GM19328 (cell line): ENCODE measurements around the gene IKBIP.
"Not testable (repeated sequence)": the region's sequence is repeated elsewhere in the genome, so short reads cannot be mapped to it uniquely, and the experiment has no call there.

Experiments
- ATAC-seq: cut with Tn5 transposase; IDR thresholded peaks from one replicate; pipeline ENCODE4 v1.9.1; 2021; ENCODE audit warnings: mild to moderate bottlenecking, moderate library complexity; ENCODE audit not compliant: unreplicated experiment

IKBIP gene

GRCh38 chr12:98644712-98645571 is at the start of gene IKBIP, which contains the start of gene APAF1:
IKBIP (minus strand) TSS chr12:98644788; CDS start chr12:98644701, 87 bp downstream.
APAF1 (plus strand) TSS chr12:98645290; CDS start chr12:98648360, 3,070 bp downstream.
- peak; percentile 82 for ATAC-seq

GRCh38 chr12:98691351-98691750 is 46.8 kb upstream of the IKBIP start:
- no peak for ATAC-seq

DNA sequence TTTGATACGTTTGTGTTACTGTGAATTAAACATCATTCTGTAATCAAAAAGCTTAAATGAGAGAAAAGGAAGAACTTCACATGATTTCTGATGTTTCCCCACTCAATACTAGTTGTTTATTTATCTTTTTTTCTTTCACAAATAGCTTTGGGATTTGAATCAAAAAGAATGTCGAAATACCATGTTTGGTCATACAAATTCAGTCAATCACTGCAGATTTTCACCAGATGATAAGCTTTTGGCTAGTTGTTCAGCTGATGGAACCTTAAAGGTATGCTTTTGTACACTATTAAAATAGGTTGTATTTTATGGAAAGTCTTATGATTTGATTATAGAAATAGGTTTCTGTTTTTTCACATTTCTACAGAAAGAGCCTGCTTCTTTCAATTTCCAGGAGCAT is 42.0 kb upstream of the IKBIP start:
- ATAC-seq = no peak

DNA sequence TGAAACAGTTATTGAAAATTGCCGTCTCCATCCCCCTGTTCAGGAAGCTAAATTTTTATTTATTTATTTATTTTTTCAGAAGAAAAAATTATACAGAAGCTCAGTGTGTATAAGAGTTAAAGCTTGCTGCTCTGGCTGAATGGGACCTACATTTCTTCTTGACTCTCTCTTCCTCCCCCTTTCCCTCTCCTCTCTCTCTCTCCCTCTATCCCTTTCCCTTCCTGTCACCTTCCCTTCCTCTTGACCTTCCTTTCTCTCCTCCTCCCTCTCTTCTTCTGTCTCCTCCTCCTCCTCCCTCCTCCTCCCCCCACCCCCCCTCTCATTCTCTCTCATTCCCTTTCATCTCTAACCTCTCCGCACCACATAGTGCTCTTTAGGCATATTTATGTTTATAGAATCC is 39.6 kb upstream of the IKBIP start:
- no peak for ATAC-seq

GRCh38 chr12:98679611-98680005 is 35.0 kb upstream of the IKBIP start:
- ATAC-seq = no peak

GRCh38 chr12:98678946-98679610 is 34.5 kb upstream of the IKBIP start:
- ATAC-seq = no peak

- no peak for ATAC-seq
These were observed 33.8 kb upstream of the IKBIP start for GRCh38 chr12:98678236-98678945.

DNA sequence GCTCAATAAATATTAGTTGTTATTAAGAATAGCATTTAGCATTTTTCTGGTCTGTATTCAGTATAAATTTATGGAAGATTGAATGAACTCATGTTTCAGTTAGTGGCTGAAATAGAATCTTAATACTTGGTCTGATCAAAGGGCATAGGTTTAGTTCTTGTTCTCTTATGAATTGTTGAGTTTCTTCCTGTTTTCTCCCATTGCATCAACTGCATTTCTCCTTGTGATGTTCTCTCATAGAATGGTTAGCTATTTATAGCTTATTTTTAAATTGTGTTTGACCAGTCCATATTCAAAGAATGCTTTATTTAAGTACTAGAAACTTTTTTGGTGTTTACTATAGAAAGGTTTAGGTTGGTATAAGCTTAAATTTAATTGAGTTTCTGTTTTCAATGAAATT is 30.3 kb upstream of the IKBIP start:
- ATAC-seq = no peak

- ATAC-seq = no peak
These were observed 26.9 kb upstream of the IKBIP start for GRCh38 chr12:98671459-98671858.

GRCh38 chr12:98669751-98670150 is 25.2 kb upstream of the IKBIP start:
- no peak for ATAC-seq

DNA sequence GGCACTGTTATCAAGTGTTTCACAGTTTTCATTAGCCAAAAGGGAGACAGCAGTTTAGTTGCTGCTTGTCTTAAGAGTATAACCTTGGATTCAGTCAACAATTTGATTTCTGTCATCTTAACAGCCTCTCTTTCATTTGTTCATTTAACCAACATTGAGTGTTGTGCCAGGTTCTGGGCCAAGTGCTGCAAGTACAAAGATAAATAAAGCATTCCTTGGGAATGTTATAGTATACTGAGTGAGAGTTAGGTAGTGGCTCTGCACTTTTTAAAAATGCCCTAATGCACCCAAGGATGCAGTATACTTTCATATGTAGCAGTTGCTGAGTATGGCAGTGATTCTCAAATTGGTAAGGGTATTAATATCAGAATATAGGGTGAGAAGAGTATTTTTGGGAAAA is 15.9 kb upstream of the IKBIP start:
- no peak for ATAC-seq

GRCh38 chr12:98656289-98657101 is 11.9 kb upstream of the IKBIP start:
- ATAC-seq = no peak

DNA sequence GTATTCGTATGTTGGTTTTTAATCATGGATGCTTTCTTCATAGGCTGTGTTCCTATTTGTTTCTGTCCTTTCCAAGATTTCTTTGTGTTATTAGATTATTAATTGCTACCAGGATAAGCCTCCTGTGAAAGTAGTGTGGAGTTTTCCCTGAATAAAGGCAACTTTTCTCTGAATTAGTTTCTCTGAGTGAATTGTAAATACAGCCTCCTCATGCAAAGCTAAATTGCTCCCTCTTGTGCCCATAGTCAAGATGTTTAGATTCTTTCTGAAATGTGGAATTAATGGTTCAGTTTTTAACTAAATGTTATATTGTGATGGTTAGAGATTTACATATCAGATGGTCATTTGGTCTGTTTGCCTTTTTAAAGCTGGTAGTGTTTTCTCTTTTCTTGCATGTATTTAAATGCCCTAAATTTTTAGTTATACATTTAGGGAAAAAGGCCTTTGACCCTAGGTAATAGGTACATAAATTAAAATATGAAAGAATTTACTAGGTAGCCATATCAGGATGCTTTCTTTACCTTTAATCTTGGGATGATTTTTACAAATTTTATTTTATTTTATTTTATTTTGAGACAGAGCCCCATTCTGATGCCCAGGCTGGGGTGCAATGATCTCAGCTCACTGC is 9.4 kb upstream of the IKBIP start:
- no peak for ATAC-seq

DNA sequence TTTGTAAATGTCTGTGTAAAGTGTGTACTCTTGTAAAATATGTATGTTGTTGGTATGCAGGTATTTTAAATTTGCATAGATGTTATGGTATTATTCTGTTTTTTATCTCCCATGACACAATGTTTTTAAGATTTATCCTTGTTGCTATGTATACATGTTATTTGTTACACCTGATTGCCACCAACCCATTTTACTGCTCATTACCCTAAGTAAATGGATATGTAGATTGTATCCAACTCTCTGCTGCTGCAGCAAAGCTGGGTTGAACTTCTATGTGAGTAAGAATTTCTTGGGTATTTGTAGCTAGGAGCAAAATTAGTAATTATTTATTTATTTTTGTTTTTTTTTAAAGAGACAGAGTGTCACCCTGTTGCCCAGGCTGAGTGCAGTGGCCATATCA is 6.7 kb upstream of the IKBIP start:
- no peak for ATAC-seq

DNA sequence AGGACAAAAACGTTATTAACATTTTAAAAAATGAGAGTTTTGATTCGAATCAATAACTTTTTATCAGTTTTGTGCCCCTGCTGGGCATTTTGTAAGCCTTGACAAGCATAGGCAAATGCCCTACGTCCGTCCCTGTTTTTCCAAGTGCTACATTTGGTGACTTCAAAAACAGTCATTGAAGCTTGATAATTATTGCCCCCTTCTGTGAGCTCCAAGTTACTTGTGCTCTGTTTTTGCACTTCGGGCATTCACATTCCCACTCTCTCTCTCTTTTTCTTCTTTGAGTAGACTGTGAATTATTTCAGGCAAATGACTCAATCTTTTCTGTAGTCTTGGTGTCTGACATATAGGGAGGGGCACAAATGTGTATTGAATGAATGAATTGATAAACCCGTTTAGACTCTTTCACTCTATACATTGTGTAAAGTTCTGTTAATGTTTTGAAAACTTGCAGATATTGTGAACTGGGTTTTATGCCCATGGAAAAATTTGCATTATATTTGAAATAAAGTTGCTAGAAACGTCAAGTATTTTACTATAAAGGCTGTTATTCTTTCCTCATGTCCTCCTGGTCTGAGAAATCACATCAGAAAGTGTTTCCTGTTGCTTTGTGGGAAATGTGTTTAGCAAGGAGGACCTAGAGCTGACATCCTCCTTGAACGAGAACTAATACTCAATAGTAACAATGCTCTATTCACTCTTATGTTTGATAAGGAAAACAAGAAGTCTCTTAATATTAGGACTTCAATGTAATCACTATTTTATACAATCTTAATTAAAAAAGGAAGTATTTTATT is 1.9 kb upstream of the IKBIP start:
- no peak for ATAC-seq

DNA sequence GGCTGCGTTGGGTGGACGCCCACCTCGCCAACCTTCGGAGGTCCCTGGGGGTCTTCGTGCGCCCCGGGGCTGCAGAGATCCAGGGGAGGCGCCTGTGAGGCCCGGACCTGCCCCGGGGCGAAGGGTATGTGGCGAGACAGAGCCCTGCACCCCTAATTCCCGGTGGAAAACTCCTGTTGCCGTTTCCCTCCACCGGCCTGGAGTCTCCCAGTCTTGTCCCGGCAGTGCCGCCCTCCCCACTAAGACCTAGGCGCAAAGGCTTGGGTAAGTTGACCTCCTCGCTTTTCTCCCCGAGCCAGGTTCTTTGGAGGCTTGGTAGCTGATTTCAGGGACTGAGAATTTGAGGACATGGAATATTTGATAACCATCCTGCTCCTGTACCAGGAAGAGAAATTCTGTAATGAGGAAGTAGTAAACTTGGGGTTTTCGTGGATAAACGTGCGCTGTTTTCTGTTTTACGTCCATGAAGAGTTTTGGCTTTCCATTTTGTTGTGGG is 1.0 kb upstream of the IKBIP start:
- peak; percentile 0 for ATAC-seq

DNA sequence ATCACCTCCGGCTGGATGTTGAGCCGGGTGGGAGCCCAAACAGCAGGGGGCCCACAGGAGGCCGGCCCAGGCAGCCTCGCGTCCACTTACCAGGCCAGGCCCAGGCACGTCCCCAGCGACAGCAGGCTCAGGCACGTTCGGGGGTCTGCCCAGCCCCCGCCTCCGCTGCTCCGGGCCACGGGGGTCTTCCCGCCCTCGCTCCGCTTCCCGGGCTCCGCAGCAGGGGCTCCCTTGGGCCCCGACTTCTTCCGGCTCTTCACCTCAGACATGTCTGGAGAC is 216 bp downstream of the IKBIP start:
- ATAC-seq = peak; percentile 17

- ATAC-seq = not testable (repeated sequence)
These were observed 1.8 kb downstream of the IKBIP start for GRCh38 chr12:98642801-98643200.

DNA sequence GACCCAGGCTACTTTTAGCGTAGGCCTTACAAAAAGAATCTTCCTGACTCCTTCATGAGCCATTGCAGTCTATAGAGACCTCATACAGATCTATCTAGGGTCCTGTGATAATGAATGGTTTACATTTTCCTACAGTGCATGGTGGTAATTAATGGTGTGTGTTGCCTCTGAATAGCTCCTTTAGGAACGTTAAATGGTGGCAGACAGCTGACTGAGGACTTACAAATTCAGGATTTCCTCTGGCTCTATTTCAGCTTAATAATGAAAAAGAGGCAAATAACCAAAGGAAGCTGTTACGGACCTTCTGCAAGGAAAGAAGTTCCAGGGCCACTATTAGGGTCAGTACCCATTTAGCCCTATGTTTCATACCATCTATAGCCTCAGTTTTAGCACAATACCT is 5.1 kb downstream of the IKBIP start:
- ATAC-seq = no peak

- ATAC-seq = no peak
These were observed 6.6 kb downstream of the IKBIP start for GRCh38 chr12:98638009-98638408.
